ENCODE data around the gene MYL2.

Gene MYL2

GRCh38 chr12:110929818-110930217, 9.4 kb upstream of the MYL2 start:
- no peak for DNase-seq

DNA sequence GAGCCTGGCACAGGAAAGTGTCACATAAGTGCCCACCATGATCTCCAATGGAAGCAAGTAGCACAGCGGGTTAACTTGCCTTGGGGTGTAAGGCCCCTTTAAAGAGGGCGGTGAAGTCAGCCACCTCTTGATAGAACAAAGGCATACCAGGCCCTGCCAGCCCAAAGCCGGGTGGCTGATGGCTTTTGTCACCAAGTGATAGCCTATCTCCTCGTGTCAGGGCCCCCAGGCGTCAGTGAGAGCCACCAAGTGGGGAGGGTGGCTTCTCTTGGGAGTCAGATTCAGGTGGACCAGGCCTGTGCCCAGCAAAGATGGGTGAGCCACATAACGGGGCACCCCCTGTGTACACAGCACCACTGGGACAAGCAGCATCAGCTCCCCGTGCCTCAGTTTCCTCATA, 8.3 kb upstream of the MYL2 start:
- no peak for DNase-seq

GRCh38 chr12:110927546-110927945, 7.2 kb upstream of the MYL2 start:
- DNase-seq = no peak

DNA sequence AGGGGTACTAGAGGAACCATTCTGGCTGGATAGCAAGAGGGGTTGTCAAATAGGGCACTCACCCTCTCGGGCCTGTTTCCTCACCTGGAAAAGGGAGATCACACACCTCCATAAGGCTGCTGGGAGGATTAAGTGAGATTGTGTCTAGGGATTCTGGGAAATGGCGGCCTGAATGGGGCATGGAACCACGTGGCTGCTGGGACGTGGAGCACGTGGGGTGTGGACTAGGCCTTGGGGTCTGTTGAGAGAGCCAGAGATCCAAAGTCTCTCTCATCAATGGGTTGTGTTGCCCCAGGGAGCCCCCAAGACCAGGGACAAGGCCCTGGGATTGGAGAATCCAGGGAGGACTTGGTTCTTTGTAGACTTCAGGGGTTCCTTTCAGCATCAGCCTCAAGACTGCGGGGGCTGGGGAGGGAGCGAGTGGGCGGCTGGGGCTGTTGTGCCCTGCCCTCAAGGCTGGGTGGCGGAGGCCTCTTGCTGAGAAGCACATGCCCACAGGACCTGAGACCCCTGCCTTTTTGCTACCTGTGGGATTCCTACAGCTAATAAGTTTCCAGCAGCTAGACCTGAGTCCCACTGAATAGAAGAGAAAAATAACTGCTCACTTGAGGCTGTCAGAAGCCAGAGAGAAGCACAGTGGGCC, 3.4 kb upstream of the MYL2 start:
- no peak for DNase-seq

DNA sequence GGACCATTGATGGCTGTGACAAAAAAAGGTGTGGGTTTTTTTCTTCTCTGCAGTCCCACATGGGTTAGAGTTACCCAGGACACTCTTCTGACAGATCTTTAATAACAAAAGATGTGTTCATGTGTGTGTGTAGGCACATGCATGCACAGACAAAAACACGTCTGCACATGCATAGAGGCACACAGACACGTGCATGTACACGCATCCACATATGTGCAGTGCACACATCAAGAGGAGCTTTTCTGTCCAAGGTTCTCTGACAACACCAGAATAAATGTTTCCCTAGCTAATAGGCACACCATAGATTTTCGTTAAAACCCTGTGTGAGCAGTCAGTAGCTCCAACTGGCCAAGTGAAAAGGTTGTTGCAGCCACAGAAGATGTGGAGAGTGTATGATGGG, 2.8 kb upstream of the MYL2 start:
- no peak for DNase-seq

DNA sequence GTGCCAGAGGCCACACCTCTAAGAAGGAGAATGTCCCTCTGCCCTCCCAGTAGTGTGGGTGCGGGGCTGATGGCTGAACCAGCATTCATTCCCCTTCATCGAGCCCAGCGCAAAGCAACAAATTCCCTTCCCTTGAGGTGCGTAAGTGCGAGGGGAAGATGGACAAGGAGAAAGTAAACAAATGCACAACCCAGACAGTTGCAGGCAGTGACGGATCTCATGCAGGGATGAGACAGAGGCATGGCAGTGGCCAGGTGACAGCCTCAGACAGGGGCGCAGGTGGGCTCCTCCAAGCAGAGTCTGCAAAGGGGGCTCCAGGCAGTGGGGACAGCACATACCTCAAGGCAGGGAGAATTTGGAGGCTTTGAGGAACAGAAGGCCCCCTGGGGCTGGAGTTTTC, 2.3 kb upstream of the MYL2 start:
- DNase-seq = no peak

GRCh38 chr12:110921262-110921661, 883 bp upstream of the MYL2 start:
- DNase-seq = no peak

DNA sequence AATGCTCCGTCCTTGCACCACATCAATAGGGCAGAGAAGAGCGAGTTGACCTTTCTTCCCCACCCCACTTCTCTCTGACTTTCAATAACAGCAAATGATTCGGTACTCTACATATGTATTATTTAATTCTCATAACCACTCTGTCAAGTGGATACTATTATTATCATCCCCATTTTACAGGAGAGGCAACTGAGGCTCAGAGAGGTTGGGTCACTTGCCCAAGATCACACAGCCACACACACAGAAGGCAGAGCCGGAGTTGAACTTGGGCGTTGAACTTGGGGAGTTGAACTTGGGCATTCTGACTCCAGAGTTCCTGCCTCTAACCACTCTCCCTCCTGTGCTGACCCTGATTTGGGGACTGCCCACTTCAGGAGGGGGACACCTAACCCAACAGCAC, 659 bp downstream of the MYL2 start:
- DNase-seq = no peak

DNA sequence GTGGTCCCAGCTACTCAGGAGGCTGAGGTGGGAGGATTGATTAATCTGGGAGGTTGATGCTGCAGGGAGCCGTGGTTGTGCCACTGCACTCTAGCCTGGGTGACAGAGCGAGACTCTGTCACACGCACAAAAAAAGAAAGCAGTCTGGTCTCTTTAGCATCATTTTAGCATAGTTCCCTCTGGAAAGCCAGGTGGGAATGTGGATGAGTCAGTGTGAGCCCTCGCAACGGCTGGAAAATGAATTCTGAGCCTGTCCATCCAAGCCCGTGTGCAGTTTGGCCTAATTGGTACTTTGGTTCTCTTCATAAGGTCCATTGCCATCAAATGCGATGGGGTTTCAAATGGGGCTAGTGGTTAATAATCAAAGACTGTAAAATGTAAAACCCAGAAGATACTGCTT, 2.4 kb downstream of the MYL2 start:
- no peak for DNase-seq

GRCh38 chr12:110917467-110917866, 2.9 kb downstream of the MYL2 start:
- DNase-seq = no peak

GRCh38 chr12:110916295-110916875, 4.0 kb downstream of the MYL2 start:
- DNase-seq = no peak

DNA sequence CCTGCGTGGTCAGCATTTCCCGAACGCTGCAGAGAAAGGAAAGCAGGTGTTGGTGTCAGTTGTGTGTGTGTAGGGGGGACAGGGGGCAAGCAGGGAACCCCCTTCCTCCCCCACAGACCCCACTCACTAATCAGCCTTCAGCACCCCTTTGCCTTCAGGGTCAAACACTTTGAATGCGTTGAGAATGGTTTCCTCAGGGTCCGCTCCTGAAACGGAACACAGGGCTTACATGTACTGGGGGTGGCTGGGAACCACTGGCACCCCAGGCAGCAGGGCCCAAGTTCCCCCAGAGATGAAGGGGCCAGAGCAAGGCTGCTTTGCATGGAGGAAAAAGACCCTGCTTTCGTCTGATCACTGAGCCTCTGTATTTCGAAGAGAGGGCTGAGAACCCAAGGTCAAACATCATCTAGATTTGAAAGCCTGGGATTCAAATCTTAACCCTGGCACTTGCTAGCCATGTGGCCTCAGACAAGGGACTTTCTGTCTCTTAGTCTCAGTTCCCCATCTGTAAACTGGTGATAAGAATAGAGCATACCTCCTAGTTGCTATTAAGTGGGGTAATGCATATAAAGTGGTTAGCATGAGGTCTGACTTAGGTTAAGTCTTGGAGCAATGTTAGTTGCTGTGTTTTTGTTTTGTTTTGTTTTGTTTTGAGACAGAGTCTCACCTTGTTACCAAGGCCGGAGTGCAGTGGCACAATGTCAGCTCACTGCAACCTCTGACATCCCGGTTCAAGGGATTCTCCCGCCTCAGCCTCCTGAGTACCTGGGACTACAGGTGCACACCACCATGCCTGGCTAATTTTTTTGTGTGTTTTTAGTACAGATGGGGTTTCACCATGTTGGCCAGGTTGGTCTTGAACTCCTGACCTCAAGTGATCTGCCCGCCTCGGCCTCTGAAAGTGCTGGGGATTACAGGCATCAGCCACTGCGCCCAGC, 7.0 kb downstream of the MYL2 start:
- no peak for DNase-seq

DNA sequence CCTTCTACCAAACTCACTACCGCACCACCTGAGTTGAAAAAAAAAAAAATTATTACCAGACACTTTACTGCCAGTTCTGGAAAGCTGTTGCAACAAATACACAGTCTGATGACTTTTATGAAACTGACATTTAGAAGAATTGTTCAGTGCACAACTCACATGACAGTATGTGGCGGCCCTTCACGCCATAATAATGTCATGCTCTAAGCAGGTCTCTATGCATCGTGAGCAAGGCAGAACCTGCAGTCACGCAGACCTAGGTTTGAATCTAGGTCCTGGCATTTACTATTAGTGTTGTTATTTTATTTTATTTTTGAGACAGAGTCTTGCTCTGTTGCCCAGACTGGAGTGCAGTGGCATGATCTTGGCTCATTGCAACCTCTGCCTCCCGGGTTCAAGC, 8.1 kb downstream of the MYL2 start:
- DNase-seq = no peak

DNA sequence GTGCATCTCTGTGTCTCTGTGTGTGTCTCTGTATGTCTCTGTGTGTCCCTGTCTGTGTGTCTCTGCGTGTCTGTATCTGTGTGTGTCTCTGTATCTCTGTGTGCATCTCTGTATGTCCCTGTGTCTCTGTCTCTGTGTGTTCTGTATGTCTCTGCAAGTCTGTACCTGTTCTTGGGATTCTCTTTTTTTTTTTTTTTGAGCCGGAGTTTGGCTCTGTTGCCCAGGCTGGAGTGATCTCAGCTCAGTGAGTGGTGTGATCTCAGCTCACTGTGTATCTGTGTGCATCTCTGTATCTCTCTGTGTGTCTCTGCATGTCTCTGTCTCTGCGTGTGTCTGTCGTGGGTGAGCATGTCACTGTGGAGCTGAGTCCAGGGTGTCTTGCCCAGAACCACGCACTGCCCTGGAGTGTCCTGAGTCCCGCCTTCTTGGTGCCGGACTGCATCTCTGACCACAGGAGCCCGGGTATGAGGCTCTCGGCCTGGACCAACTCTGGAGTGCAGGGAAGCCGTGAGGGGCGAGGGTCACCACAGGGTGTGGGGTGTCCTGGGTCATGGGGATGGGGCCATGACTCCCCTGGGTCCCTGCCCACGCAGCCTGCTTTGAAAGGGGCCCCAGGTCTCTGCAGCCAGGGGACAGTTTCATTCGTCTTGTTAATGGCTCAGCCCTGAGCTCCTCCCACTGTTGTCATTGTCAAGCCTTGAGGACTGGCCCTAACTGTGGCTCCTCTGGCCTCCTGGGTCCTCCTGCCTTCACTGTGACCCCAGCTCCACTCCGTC, 11.8 kb downstream of the MYL2 start:
- DNase-seq = no peak

GRCh38 chr12:110907583-110907982, 12.8 kb downstream of the MYL2 start:
- DNase-seq = no peak

GRCh38 chr12:110906985-110907384, 13.4 kb downstream of the MYL2 start:
- DNase-seq = no peak

GRCh38 chr12:110906516-110906915, 13.9 kb downstream of the MYL2 start:
- no peak for DNase-seq

DNA sequence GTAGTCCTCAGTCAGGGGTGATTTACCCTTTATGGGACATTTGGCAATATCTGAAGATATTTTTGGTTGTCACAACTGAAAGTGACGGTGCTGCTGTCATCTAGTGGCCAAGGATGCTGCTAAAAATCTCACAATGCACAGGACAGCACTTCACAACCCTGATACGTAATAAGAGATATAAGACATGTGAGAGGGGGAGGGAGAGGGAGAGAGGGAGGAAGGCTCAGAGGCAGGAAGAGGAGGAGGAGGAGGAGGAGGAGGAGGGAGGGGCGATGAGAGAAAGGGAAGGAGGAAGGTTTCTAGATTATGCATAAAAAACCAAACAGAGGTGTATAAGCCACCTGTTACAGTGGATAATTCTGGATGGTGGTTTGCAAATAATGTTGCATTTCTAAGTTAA, 14.3 kb downstream of the MYL2 start:
- DNase-seq = no peak

DNA sequence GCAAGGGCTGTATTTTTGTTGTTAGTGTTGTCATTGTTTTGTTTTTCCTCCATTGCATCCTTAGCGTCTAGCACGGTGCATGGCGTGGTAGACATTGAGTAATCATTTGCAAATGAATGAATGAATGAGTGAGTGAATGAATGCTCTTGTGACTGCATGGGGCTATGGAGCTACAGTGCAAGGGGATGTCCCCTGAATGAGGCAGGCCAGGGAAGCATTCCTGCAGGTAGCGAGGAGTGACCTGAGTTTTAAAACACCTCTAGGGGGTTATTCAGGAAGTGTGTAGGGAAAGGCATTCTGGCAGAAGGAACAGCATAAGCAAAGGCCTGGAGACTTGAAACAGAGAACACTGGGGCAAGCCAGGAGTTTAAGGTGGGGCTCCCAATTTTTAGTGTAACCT, 16.9 kb downstream of the MYL2 start:
- no peak for DNase-seq

DNA sequence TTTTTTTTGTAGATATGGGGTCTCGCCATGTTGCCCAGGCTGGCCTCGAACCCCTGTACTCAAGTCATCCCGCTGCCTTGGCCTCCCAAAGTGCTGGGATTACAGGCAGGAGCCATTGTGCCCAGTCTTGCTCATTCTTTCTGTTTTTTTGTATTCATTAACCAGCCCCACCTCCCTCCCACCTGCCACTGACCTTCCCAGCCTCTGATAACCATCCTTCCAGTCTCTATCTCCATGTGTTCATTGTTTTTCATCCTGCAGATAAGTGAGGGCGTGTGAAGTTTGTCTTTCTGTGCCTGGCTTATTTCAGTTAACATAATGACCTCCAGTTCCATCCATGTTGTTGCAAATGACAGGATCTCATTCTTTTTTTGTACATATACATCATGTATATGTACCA, 19.0 kb downstream of the MYL2 start:
- DNase-seq = no peak

DNA sequence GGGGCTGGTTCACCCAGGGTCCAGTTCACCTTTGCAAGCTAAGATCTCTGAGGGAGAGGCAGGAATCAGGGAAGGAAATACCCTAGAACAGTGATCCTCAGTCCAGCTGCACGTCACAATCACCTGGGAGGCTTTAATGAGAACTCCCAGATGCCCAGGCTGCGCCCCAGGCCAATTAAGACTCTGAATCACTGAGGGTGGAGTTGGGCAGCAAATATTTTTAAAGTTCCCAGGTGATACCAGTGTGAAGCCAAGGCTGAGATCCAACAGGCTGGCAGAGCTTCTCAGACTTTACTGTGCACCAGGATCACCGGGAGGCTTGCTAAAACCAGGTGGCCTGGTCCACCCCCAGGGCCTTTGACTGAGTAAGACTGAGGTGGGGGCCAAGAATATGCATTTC, 23.8 kb downstream of the MYL2 start:
- no peak for DNase-seq

GRCh38 chr12:110893956-110894355, 26.4 kb downstream of the MYL2 start:
- no peak for DNase-seq

DNA sequence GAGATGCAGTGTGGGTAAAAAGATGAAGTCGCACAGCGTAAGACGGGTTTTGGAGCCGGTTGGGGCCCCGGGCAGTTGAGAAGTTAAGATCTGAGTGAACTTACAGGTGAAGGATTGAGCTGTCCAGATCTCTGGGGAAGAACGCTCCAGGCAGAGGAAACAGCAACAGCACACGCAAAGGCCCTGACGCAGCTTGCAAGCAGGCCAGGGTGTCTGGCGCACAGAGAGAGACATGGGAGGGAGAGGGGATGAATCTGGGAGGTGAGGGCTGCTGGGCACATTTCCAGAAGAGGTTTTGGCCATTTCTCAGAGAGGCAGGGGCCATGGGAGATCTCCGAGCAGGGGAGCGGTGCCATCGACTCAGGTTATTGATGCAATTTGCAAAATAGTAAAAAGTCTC, 31.0 kb downstream of the MYL2 start:
- no peak for DNase-seq
